Smooth muscle cell of the brain vasculature (primary cell): ENCODE data around the gene CELF2.

Source experiments
- DNase-seq: peaks from one replicate; pipeline ENCODE4 v3.0.0-alpha.2; 2012; ENCODE audit warnings: low read depth, low spot score

CELF2 gene

DNA sequence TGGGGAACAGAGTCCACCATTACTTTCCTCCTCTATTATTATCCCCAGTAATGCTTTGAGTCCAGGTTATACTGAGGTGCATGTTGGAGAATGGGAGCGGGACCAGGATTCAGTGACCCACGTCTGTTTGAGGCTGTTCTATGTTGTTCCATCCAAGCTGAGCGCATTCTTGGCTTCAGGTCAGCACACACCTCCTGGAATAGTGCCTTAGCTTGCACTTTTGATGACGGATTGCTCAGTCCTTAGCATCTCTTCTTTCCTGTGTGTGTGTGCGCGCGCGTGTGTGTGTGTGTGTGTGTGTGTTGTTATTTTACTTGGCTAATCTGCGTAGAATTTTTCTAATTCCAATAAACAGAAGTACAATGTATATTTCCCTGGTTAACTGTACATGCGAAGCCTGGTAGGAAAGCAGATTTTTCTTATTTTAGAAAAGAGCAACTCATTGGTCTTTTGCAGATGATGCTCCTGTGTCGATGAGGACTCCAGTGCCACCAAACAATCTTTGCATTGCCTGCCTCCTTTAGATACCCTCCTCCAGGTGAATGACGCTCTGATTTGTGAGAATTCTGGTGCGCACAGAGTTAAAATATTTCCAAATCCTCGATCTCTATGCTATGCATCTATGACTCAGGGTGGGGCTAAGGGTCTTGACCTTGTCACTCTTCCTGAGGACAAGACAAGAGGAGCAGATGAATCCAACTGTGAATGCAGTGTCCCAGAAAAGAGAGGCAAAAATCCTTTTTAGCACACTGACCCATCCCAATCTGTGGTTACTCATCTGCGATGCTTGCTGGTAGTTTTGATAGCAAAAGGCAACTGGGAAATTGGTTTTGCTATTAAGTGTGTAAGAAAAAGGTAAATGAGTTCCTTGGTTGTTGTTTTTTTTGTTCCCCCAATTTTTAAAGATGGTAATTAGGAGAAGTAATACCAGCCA, 13.3 kb upstream of the CELF2 start:
- no peak for DNase-seq

DNA sequence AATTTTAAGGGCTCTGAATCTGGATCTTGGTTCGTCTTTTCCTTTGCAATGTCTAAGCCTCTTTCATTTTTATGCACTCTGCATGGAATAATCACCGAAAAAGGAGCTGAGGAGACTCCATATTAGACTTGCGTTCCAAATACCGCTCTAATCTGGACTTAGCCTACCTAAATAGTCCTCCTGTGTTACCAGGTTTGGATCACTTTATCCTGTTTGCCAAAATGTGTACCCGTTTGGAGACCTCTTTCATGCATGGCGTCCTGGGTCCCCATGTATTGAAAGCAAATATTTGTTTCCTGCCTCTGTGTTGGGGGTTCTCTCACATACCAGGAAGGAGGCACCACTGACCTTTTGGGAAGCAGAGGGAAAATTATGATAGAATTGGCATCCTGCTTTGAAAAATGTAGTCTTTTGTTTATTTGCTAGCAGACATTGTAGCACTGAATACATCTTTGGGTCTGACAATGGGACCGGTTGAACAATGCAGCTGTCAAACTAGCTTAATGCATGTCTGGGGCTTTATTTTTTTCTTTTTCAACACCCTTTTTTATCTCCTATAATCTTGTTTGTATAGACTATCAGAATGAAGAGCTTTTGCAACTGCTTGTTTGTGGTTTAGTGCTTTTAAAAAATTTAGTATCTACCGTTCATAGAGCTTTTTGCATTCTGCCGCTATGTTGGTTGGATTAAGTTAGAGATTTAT, 11.8 kb upstream of the CELF2 start:
- DNase-seq = no peak

DNA sequence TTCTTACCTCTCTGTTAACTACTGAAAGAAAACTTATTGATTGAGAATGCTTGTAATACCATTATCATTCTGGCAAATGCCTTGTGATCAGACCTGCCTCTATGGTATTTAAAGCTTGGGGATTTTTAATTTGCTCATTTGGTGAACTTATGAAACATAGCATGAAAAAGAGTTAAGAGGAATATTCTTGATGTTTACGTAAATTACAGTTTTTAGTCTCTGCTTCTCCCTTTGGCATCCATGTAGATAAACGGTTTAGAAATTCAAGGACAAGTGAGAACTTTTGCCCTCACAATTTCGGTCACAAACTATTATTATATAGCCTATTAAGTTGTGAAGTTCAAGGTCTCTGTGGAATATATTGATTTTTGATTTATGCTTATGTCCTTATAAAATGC, 11.2 kb upstream of the CELF2 start:
- DNase-seq = no peak

DNA sequence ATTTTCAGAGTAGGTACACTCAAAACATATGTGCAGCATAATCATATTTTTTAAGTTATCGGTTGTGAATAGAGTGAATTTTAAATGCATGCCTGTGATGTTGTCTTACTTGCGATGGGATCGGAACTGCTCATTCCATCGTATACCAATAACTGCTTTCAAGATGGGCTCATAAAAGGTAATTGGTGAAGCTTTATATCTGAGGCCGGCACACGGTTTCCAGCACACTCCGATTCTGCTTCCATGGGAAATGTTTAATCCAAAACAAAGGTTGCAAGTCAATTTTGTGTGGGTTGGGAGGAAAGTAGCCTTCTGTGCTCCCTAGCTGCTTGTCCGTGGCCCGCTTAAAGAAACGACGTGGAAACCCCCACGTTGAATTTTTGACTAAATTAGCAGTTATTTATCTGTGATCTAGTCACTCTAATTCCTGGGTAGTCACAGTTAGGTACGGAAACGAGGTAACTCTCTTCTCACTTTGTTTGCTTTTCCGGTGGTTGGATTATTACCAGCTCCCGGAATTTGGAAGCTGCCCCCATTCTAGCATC, 10.1 kb upstream of the CELF2 start:
- DNase-seq = no peak

DNA sequence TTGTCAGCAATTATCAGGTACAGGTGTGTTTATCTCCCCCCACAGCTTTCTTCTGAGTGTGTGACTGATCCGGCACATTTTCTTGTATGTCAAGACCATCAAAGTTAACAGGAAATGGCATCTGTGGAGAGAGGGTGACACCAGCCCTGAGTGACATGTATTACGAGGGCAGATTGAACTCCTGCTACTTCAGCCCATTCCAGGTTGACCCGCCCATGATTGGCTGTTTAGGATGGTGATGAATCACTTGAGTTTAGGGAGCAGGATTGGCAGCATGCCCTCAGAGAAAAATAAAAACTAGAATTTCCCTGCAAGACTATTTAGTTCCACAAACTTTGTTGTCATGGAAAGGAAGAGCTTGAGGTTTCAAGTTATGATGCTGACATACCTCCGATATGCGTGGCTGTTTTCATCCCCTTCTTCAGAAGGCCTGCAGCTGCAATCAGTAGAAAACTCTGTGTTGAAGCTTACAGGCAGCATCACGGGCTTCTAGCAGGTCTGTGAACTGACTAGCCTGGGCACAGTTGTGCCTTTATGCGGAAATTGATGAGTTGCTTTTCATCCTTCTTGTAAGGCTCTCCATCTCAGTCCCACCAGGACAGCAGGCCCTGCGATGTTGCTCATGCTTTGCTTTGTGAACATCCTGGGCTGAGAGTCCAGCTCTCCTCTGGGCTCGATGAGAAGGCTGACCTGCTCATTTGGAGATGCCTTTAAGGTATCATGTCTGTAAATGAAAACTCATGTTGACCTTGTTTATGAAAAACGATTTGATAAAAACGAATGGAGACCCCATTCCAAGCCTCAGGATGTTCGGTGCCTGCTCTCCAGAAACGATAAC, 8.0 kb upstream of the CELF2 start:
- no peak for DNase-seq

DNA sequence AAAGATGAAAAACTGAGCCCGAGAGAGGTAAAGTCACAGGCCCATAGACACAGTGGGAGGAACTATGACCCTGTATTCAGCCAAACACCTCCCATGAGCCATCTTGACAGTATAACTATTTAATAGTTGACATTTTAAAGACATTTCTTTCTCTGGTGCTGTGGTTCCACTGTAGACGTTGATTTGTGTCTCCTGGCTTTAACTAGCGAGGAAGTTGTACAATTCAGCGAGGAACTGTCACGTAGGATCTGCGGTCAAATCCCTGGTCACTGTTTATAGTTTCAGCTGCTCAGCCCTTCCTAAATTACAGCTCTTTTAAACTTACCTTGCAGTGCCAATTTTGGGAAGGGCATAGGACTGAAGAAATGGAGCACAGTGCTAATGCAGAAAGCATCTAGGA, 7.1 kb upstream of the CELF2 start:
- no peak for DNase-seq

DNA sequence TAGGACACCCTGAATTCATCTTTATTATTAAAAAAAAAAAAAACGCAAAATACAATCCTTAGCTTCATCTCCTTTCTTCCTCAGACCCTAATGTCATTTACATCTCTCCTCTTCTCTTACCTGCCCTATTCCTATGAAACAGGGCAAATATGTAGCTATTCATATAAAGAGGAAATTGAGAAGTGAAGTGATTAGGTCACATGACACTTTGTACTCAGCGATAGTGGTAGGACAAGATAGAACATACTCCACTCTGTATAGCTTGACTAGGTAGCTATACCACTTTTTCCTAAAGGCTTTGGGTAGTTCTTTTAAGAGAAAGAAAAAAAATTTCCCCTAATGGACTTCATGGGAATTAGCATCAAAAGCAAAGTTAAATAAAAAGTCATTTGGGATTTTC, 6.2 kb upstream of the CELF2 start:
- DNase-seq = no peak

DNA sequence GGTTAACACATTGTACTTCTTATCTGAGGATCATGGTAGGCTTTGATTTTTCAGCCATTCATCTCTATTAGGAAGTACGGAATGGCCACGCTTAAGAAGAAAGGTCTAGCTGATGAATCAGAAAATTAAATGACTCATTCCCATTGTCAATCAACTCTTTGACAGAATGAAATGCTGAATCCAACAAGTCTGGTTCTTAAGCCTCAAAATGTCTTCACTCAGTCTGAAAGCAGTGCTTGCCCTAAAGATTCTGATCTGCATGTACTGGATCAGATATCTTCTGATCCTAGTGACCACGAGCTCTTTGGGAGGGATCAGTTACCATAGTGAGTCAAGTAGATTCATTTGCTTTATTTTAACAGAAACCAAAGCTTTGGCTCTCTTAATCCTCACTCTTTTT, 5.7 kb upstream of the CELF2 start:
- no peak for DNase-seq

DNA sequence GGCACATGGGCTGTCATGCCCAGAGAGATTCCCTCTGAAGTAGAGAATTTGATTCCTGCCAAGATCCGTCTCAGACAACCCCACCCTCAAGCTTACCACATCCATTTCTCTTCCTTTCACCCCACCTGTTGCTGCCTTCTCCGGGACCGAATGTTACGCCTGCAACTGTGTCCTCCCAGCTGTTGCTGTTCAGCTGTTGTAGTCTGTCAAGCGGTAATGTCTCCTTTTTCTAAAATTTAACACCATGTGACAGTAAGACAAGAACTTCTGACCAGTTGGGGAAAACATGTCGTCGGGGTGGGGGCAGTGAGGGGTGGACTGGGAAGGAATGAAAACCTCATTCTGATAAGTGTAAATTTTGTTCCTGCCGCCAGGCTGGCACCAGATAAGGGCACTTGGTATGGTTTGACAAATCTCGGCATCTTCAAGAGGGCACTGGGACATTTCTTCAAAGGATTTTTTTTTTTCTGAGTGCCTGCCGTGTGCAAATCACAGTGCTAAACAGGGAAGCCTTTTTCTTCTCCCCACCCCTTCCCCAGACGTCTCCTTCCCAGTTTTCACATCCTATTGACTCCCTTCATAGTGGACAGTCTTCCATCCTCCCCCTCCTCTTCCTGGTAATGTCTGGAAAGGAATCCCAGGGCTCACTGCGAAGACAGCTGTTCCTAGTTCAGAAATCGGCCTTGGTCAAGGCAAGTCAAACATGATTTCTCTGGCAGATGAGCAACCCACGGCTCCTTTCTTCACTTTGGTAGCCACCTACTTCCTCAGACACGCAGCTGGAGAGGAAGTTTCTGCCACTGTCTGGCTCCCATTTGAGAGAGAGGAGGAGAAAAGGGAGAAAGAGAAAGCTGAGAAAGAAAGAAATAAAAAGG, 5.0 kb upstream of the CELF2 start:
- no peak for DNase-seq

DNA sequence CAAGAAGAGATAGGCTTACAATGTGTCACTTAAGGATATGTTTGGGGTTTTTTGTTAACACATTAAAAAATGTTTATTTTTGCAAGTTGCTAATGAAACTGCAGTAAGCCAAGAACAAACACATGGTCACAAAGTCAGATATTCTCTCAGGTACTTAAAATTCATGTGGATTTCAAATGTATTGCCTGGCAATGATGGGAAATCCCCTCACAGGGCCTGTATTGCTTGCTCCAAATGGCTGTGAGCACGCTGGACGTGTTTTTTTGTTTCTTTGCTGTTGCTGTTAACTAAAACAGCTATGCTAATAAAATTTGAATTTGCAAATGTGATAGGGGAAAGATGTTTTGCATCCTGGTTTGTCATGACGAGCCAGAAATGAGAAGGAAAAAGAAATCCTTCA, 3.8 kb upstream of the CELF2 start:
- DNase-seq = no peak

DNA sequence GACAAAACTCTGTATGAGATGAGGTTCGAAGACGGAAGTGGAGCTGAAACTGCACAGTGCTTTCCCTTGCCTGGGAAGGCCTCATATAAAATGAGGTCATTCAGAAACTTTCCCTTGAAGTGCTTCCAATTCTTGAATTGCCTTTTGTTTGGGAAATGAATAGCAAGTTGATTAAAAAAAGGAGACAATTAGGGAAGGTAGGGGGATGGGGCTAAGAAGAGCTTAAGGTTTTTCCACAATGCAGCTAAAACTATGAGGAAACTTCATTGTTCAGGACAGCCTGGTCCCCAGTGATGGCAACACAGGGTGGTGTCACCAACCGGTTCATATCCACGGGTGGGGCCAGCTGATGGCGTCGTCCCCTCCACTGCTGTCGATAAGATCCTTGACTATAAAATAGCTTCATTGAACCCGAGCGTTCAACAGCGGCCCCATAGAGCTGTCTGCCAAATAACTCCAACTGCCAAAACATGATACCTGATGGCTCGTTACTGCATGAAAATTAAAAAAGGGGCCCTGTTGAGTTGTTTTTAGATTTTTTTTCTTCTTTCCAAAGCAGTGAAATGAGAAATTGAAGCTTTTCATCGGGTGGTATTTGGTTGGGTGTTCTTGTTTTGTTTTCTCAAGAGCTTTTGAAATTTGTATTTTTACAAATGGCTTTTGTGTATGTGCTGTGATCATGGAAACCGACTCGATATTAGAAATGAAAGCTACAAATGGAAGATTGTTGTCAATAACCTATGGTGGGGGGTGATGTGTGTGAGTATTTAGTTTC, 2.8 kb upstream of the CELF2 start:
- DNase-seq = no peak

DNA sequence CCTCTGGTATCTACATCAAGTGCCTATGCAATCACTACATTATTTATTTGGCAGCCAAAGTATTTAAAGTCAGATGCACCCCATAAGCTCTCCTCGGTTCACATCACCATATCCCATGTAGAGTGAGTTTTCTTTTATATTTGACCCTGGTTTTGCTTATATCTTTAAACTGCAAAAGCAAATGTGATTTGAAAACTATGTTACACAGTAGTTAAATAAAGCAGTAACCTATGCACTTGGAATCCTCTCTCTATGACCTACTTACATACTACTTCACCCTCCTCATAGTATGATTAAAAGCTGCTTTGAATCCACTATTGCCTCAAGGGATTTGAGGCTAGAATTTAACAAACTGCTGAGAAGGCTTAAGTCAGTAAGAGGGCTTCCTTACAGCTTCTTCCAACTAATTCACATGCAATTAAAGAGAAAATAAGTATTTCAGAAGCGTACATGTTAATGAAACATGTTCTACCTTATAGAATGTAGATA, 2.2 kb upstream of the CELF2 start:
- DNase-seq = no peak

DNA sequence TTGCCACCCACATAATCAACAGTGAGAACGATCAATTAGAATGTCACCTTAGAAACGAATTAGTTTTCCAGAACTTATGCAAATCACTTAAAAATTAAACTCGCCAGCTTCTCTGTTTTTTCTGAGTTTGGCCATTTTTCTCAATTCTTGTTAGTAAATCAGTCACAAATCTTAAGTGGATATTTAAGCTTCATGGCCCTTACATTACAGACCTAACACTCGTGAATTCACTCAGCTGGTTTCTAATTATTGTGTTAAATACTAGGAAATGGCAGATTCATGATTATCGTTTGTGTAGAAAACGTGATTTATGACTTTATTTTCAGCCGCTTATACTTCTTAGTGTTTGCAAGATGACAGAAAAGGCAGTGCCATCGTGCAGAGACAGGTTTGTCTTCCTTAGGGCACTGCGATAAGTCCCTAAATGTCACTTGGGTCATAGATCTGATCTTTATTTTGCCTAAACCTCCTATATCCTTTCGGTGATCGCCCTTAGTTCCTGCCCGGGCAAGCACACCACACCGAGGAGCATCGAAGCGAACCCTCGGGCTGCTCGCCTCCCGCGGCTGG, 587 bp upstream of the CELF2 start:
- DNase-seq = no peak

DNA sequence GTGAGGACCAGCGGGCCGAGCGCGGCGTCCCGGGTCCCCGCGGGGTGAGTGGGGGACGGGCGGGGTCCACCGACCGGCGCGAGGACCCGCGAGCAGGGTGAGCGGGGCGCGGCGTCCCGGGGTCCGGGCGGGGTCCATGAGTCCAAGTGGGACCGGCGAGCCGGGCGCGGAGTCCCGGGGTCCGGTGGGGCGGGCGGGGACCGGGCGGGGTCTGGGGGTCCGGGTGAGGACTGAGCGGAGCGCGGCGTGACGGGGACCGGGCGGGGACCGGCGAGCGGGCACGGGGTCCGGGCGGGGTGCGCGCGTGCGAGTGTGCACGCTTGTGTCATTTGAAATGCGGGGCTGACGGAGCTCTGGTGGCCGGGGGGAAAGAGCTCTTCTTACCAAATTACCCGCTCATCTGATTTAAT, 765 bp downstream of the CELF2 start:
- no peak for DNase-seq

DNA sequence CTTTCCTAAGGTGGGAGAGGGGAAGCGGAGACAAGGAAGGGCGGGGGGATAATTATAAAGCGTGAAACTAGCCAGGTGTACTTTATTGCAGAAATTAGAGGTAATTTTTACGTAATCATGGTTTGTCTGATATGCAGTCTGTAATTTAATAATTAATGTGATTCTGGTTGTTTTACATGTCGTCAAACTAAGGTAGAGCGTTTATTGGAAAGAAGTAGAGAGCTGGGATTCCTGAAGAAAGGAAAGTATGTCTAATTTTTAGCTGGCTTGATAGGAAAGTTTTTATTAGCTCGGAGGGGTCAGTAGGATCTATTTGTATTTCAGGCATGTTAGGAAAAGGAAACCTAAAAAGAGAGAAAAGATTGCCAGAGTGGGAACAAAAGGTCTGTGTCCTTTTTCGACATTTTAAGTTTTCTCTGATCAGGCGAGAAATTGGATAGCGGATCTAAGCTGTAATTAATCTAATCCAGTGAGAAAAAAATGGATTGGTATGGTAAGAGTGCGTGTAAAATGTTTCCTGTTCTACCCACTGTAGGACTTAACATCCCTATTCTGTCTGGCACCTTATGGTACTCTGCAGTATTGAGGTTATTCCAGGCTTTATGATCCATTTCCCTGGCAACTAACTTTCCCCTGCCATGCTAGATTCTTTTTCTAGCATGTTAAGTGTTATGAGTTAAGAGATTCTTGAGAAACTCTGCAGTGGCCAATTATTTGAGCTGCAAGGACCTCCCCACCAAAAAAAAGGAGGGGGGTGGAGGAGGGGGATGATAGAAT, 1.4 kb downstream of the CELF2 start:
- DNase-seq = no peak

DNA sequence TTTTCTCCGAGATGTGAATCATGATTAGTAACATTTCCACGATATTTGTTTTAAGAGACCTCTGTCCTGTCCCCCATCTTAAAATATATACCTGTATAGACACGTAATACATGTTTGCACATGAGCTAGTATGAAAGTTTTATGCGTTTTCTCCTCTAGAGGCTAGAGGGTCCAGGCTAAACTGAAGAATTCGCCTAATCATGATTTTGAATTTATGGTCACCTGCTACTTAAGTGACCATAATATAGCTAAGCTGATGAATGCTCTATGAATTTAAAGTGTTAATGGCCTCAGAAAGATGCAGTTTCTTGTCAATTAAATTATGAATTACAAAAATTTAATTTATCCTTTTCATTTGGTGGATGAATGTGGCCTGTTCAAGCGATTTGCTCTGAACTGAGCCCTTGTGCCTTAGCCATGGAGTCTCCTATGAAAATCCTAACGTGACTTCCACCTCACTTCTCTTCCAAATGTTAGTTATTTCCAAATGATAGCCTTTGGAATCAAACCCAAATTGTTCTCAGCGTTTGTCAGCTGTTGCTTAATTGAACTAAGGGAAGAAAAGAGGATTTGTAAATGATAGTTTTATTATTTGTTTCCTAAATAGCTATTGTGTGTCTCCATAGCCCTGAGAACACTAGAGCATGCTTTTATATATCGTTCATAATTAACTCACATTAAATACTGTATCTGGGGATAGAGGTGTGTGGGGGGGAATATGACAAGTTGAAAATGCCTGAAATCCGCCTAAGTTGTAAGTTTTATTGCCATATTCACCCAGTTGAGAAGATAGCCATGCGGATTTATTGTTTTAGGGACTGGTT, 2.3 kb downstream of the CELF2 start:
- DNase-seq = no peak

DNA sequence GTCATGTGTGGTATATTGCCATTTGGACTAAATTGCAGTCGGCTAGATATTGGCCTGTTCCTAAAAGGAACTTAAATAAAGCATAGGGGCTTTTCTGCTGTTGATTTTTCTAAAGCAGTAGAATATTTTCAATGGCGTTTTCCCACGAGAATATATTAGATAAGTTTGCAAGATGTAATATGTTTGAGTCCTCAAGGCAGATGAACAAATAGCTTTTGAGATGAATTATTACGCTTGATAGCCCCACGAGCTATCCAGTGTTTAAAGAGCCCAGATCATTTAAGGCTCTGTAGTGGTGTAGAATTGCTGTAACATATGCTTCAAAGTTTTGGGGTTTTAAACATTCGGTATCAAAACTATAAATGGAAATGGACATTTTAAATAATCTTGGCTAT, 2.9 kb downstream of the CELF2 start:
- no peak for DNase-seq

DNA sequence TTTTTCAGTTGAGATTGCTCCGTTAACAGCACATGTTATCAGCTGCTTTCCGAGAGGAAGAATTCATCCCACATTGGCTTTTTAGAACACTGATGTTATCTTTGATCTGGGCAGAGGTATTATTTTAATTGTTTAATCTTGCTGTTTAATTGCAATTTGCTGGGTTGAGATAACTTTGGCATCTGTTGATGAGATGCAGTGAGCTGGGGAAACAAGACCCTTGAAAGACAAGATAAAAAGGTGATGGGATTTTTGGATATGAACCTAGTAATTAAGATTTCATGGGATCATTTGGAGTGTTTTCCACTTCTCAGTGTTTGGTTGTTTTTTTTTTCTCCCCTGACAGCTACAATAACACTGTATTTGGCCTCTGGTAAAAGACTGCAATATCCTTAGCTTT, 4.5 kb downstream of the CELF2 start:
- no peak for DNase-seq
